Measurements from ENCODE around the gene RBM20.

DNA sequence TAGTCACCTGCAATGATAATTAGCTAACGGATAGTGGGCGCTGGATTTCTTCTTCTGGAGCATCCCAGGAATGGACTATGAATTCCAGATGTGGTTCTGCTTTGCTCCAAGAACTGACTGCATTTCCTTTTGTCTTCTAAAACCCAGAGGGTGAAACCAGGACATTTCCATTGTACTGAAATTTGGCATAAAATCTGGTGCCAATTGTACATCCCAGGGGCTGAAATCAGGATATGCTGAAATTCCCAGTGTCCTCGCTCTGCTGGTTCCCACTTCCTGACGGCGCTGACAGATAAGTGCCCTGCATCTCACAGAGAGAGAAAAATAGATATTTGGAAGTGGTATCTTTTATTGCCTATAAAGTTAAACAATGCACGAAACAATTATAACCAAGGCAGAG, 31.9 kb downstream of the RBM20 start:
- TF ChIP-seq SUZ12 (IDR thresholded peaks at IDR 0.05; ENCODE audit: extremely low read depth, insufficient read depth, insufficient read length) (no peak), YY1 (IDR thresholded peaks at IDR 0.05; ENCODE audit: insufficient read depth, insufficient read length) (no peak)

Measured in NT2/D1 (cell line).